CD14-positive monocyte (primary cell): ENCODE results near the gene SSBP3. TPM values are rescaled to one million over a fixed set of nuclear protein-coding genes. Genes with fewer than 3 reads are reported as not detected.
A peak's percentile ranks its signal among the peaks of the same experiment; 100 is the strongest.
"Not testable (repeated sequence)": the region's sequence is repeated elsewhere in the genome, so short reads cannot be mapped to it uniquely, and the experiment has no call there.

Experiments
- DNase-seq, 3 donors: peaks; one replicate each; pipeline ENCODE4 v3.0.0-alpha.2; 2011 to 2022
- H2AFZ ChIP-seq: 2 replicates; pipeline ENCODE4 v1.6.0; 2012; ENCODE audit warnings: mild to moderate bottlenecking, low read depth, low read length, inconsistent platforms; ENCODE audit not compliant: insufficient read depth, poor library complexity, severe bottlenecking
- H3K27ac ChIP-seq, 2 donors: 1 replicate in 1 of 2; 2 replicates in 1 of 2; pipeline ENCODE4 v1.5.1; 2012 to 2013; ENCODE audit warnings: low read length in 2 of 2, control low read depth in 1 of 2, inconsistent platforms in 1 of 2, low read depth in 1 of 2, mild to moderate bottlenecking in 1 of 2
- H3K27me3 ChIP-seq, 2 donors: one replicate each; pipeline versions ENCODE4 v1.6.0 to v1.6.1; 2011 to 2013; ENCODE audit warnings: low read length in 2 of 2; ENCODE audit not compliant: control insufficient read depth in 2 of 2, insufficient read depth in 2 of 2
- H3K36me3 ChIP-seq, 2 donors: replicated peaks in 1 of 2; 1 replicate in 1 of 2; 2 replicates in 1 of 2; pipeline versions ENCODE4 v1.5.1 to v1.6.1; 2012 to 2013; ENCODE audit warnings: low read length in 2 of 2, control low read depth in 1 of 2, inconsistent platforms in 1 of 2, mild to moderate bottlenecking in 1 of 2; ENCODE audit not compliant: insufficient read depth in 2 of 2, control insufficient read depth in 1 of 2
- H3K4me1 ChIP-seq, 2 donors: 1 replicate in 1 of 2; 2 replicates in 1 of 2; pipeline versions ENCODE4 v1.5.1 to v1.6.1; 2012 to 2013; ENCODE audit warnings: low read length in 2 of 2, control low read depth in 1 of 2, inconsistent platforms in 1 of 2, mild to moderate bottlenecking in 1 of 2, moderate library complexity in 1 of 2; ENCODE audit not compliant: insufficient read depth in 2 of 2, control insufficient read depth in 1 of 2
- H3K4me2 ChIP-seq: replicated peaks from 2 replicates; pipeline ENCODE3; 2012; ENCODE audit warnings: low read length, moderate library complexity, mild to moderate bottlenecking; ENCODE audit not compliant: poor library complexity, severe bottlenecking; ENCODE audit errors: extremely low read depth
- H3K4me3 ChIP-seq, 3 experiments: fragments of 200-600 bp in 1 of 3; sonication (generic) in 1 of 3; replicated peaks in 1 of 3; 1 replicate in 2 of 3; 2 replicates in 1 of 3; pipeline ENCODE4 v1.5.1; 2011 to 2013; ENCODE audit warnings: low read length in 3 of 3, mild to moderate bottlenecking in 3 of 3, control low read depth in 2 of 3, low read depth in 2 of 3, inconsistent platforms in 1 of 3, moderate library complexity in 1 of 3
- H3K79me2 ChIP-seq: 2 replicates; pipeline ENCODE4 v1.6.0; 2012; ENCODE audit warnings: mild to moderate bottlenecking, control low read depth, inconsistent platforms, low read length, moderate library complexity; ENCODE audit not compliant: insufficient read depth
- H3K9ac ChIP-seq: 2 replicates; pipeline ENCODE4 v1.6.0; 2017; ENCODE audit warnings: low read length, mild to moderate bottlenecking; ENCODE audit not compliant: insufficient read depth, poor library complexity, severe bottlenecking
- H3K9me3 ChIP-seq, 2 donors: replicated peaks in 1 of 2; 1 replicate in 1 of 2; 2 replicates in 1 of 2; pipeline versions ENCODE4 v1.5.1 to v1.6.1; 2012 to 2013; ENCODE audit warnings: low read length in 2 of 2, control low read depth in 1 of 2; ENCODE audit not compliant: control insufficient read depth in 1 of 2, insufficient read depth in 1 of 2
- H4K20me1 ChIP-seq: 2 replicates; pipeline ENCODE4 v1.6.0; 2012; ENCODE audit warnings: mild to moderate bottlenecking, low read length, control low read depth, moderate library complexity; ENCODE audit not compliant: insufficient read depth
- H3K27ac Mint-ChIP-seq, 7 donors: one replicate each; pipeline ENCODE4 v1.8.0; 2020; ENCODE audit warnings: mild to moderate bottlenecking in 7 of 7, mixed read lengths in 7 of 7, moderate library complexity in 6 of 7, inconsistent platforms in 2 of 7
- H3K27me3 Mint-ChIP-seq, 3 donors: one replicate each; pipeline ENCODE4 v1.8.0; 2021 to 2022; ENCODE audit warnings: low read depth in 3 of 3, mild to moderate bottlenecking in 3 of 3, mixed read lengths in 3 of 3, moderate library complexity in 3 of 3, inconsistent platforms in 1 of 3
- H3K36me3 Mint-ChIP-seq, 2 donors: one replicate each; pipeline ENCODE4 v1.8.0; 2020; ENCODE audit warnings: mixed read lengths in 2 of 2, inconsistent platforms in 1 of 2, mild to moderate bottlenecking in 1 of 2
- H3K4me1 Mint-ChIP-seq: one replicate; pipeline ENCODE4 v1.8.0; 2020; ENCODE audit warnings: mild to moderate bottlenecking, mixed read lengths
- H3K4me3 Mint-ChIP-seq, 2 donors: one replicate each; pipeline ENCODE4 v1.8.0; 2020; ENCODE audit warnings: mild to moderate bottlenecking in 2 of 2, mixed read lengths in 2 of 2, moderate library complexity in 1 of 2
- H3K9me3 Mint-ChIP-seq, 7 donors: one replicate each; pipeline ENCODE4 v1.8.0; 2020 to 2022; ENCODE audit warnings: mixed read lengths in 7 of 7, mild to moderate bottlenecking in 6 of 7, moderate library complexity in 6 of 7, inconsistent platforms in 2 of 7
- CTCF ChIP-seq: fragments of 200-600 bp; IDR thresholded peaks from one replicate; pipeline ENCODE4 v1.8.0; 2022; ENCODE audit warnings: antibody characterized with exemption, mild to moderate bottlenecking
- WGBS: methylation state at CpG from one replicate; pipeline ENCODE4 v1.1.5; 2013; ENCODE audit warnings: missing lambda C conversion rate; ENCODE audit not compliant: insufficient coverage; 5-methylcytosine and 5-hydroxymethylcytosine counted together
- intact Hi-C, 2 donors: fragments of 100-400 bp; cut with micrococcal nuclease; formaldehyde crosslinking; loops; one replicate each; pipeline versions ENCODE4 v1.15.0 to v1.15.1; 2023
- polyA plus RNA-seq, 3 donors: library from polyadenylated mRNA; depleted of rRNA in 1 of 3; unstranded in 2 of 3; stranded (reverse) in 1 of 3; fragments of 300-500 nt in 2 of 3; fragments of >200 nt in 1 of 3; fragmentation: Illumina TruSeq in 2 of 3; gene quantifications; 1 replicate in 2 of 3; 2 replicates in 1 of 3; pipeline ENCODE4 v1.2.3, GENCODE V29; 2012 to 2021

The SSBP3 gene
- polyA plus RNA-seq, 3 donors: 4.1 to 30.7 (median 4.3) TPM

- WGBS: 90% methylated on average over 3 of the region's 6 CpGs
- H3K27ac ChIP-seq: no peak overlapping the region
- Mint-ChIP-seq H3K36me3 (peaks cover 9 to 12% of the 10 kb centered on the region in 2 donors), H3K27ac (peak overlapping the region in 1 of 7 donors; percentile 55), H3K27me3 (peaks cover 0 to 1% (median 0%) of the 10 kb centered on the region in 3 donors), H3K9me3 (peaks cover 0 to 2% (median 0%) of the 10 kb centered on the region in 7 donors), H3K4me1 (peaks cover 4% of the 10 kb centered on the region), H3K4me3 (no peak overlapping the region)
- H3K9ac ChIP-seq: no peak overlapping the region
- no peak overlapping the region for H2AFZ ChIP-seq
- no peaks in the 10 kb centered on the region for H3K27me3 ChIP-seq
- H3K4me1 ChIP-seq: no peaks in the 10 kb centered on the region
- no peaks in the 10 kb centered on the region for H3K79me2 ChIP-seq
- peaks cover 0 to 7% of the 10 kb centered on the region in 2 donors for H3K36me3 ChIP-seq
- no peak for DNase-seq
- no peaks in the 10 kb centered on the region for H3K9me3 ChIP-seq
- intact Hi-C loops: no loop called here
- H4K20me1 ChIP-seq: peaks cover 55% of the 10 kb centered on the region
- no peak overlapping the region for H3K4me2 ChIP-seq
- no peak overlapping the region for H3K4me3 ChIP-seq
- no peak for TF ChIP-seq CTCF
These were observed 58.8 kb downstream of the SSBP3 start for GRCh38 chr1:54347261-54347954.

DNA sequence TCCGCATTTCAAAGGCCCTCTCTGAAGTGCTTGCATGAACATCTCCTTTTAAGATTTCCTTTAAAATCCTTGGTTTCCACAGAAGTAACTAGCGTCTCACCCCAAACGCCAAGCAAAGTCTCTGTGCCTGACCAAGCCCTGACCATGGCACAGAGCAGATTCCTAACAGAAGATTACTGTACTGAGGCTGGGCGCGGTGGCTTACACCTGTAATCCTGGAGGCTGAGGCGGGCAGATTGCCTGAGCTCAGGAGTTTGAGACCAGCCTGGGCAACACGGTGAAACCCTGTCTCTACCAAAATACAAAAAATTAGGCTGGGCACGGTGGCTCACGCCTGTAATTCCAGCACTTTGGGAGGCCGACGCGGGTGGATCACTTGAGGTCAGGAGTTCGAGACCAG lies 60.6 kb downstream of the SSBP3 start:
- H3K4me2 ChIP-seq, H3K4me3 Mint-ChIP-seq, H3K27ac ChIP-seq, intact Hi-C loops, H3K4me3 ChIP-seq, H3K27me3 Mint-ChIP-seq, H2AFZ ChIP-seq, H3K4me1 Mint-ChIP-seq, H3K36me3 ChIP-seq, H3K4me1 ChIP-seq, DNase-seq, H3K79me2 ChIP-seq, H3K9me3 ChIP-seq, H3K9ac ChIP-seq, H3K27me3 ChIP-seq, H3K9me3 Mint-ChIP-seq: not testable (repeated sequence)
- peaks cover 53% of the 10 kb centered on the region for H4K20me1 ChIP-seq
- peaks cover 12 to 13% of the 10 kb centered on the region in 2 donors for H3K36me3 Mint-ChIP-seq
- H3K27ac Mint-ChIP-seq: peak overlapping the region in 1 of 7 donors; percentile 28
- WGBS: 93% methylated on average over 8 of the region's 13 CpGs
